Measurements from ENCODE around the gene FAM47A. TPM values are rescaled to one million over a fixed set of nuclear protein-coding genes. Genes with fewer than 3 reads are reported as not detected.

The FAM47A gene
- polyA plus RNA-seq, 4 donors = not detected

DNA sequence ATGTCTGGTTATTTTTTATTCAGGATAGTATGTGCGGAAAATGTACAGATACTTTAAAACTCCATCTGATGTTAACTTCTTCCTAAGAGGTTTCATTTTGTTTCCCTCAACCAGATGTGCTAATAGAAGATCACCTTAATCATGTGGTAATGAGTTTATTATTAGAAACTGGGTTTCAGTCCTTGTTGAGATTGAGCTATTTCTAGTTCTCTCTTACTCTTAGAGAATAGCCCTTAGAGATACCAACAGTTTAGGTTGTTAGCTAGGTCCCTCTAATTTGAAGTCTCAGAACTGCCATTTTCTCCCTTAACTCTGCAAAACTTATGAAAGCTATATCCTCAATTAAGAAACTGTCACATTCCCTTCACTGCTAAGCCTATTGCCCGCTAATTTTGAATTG lies 13.0 kb downstream of the FAM47A start:
- Histone ChIP-seq H3K36me3 (ENCODE audit: control insufficient read depth in 3 of 3, insufficient read depth in 2 of 3, low read depth in 1 of 3, low read length in 3 of 3) (no peaks in the 10 kb centered on the region), H3K27me3 (ENCODE audit: control insufficient read depth in 3 of 3, insufficient read depth in 3 of 3, low read length in 3 of 3) (no peaks in the 10 kb centered on the region), H3K4me1 (ENCODE audit: control insufficient read depth in 3 of 3, insufficient read depth in 2 of 3, low read depth in 1 of 3, low read length in 2 of 3) (no peaks in the 10 kb centered on the region), H3K9me3 (ENCODE audit: control insufficient read depth in 2 of 2, insufficient read depth in 1 of 2, low read depth in 1 of 2, low read length in 1 of 2) (no peaks in the 10 kb centered on the region), H3K4me3 (ENCODE audit: low read depth in 1 of 3, low read length in 3 of 3) (no peak overlapping the region), H3K27ac (ENCODE audit: low read depth in 1 of 3, low read length in 2 of 3) (no peak overlapping the region)
- DNase-seq = no peak
- 46 to 91% (median 52%) methylated on average over 2 of the region's 2 CpGs for WGBS, 3 donors
- FAIRE-seq = no peak

DNA sequence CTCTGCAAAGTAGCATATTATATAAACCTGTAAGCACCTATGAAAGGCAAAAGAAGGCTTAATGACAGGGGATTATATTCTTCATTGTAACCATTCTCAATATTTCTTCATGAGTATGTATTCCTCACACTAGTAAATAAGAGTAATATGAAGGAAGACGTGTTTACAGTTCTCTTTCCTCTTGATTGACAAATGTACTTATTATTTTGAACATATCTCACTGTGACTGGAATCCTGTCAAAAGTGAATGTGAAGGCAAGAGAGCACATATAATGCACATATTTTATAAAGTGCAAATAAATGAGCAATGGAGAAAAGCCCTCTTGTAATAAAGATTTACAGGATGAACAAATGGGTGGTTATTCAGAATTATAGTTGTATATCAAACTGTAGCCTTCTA lies 19.7 kb downstream of the FAM47A start:
- H3K36me3 ChIP-seq (ENCODE audit: control insufficient read depth in 3 of 3, insufficient read depth in 2 of 3, low read depth in 1 of 3, low read length in 3 of 3) = no peaks in the 10 kb centered on the region
- H3K4me3 ChIP-seq (ENCODE audit: low read depth in 1 of 3, low read length in 3 of 3) = no peak overlapping the region
- H3K9me3 ChIP-seq (ENCODE audit: control insufficient read depth in 2 of 2, insufficient read depth in 1 of 2, low read depth in 1 of 2, low read length in 1 of 2) = no peaks in the 10 kb centered on the region
- no peak overlapping the region for H3K27ac ChIP-seq (ENCODE audit: low read depth in 1 of 3, low read length in 2 of 3)
- FAIRE-seq = no peak
- H3K27me3 ChIP-seq (ENCODE audit: control insufficient read depth in 3 of 3, insufficient read depth in 3 of 3, low read length in 3 of 3) = no peaks in the 10 kb centered on the region
- 64 to 81% (median 71%) methylated on average over 1 of the region's 1 CpG for WGBS, 3 donors
- no peak for DNase-seq
- H3K4me1 ChIP-seq (ENCODE audit: control insufficient read depth in 3 of 3, insufficient read depth in 2 of 3, low read depth in 1 of 3, low read length in 2 of 3) = no peaks in the 10 kb centered on the region
